ENCODE data around the gene INTS13. TPM values are rescaled to one million over a fixed set of nuclear protein-coding genes. Genes with fewer than 3 reads are reported as not detected.

INTS13 gene
- total RNA-seq, 1 donor from 2014 or later = 25.5 TPM

- Mint-ChIP-seq H3K4me1 (peaks cover 32% of the 10 kb centered on the region), H3K27me3 (ENCODE audit: low read depth) (no peaks in the 10 kb centered on the region), H3K4me3 (peak overlapping the region; percentile 95)
Measured at GRCh38 chr12:26939953-26940352, 2.2 kb upstream of the INTS13 start.

GRCh38 chr12:26939192-26939832 lies 1.5 kb upstream of the INTS13 start:
- Mint-ChIP-seq H3K4me1 (peaks cover 37% of the 10 kb centered on the region), H3K27me3 (ENCODE audit: low read depth) (no peaks in the 10 kb centered on the region), H3K9me3 (no peaks in the 10 kb centered on the region), H3K27ac (peak overlapping the region; percentile 100), H3K36me3 (peaks cover 8% of the 10 kb centered on the region), H3K4me3 (peak overlapping the region; percentile 95)
- TF ChIP-seq CTCF (IDR thresholded peaks at IDR 0.05; ENCODE audit: unreplicated experiment) = no peak
- no peak for DNase-seq (ENCODE audit: low spot score in 2 of 2, unreplicated experiment in 2 of 2)

More at GRCh38 chr12:26939953-26940352, 2.2 kb upstream of the INTS13 start:
- H3K9me3 Mint-ChIP-seq = peaks cover 2% of the 10 kb centered on the region
- no peak for TF ChIP-seq CTCF (IDR thresholded peaks at IDR 0.05; ENCODE audit: unreplicated experiment)
- no peak for DNase-seq (ENCODE audit: low spot score in 2 of 2, unreplicated experiment in 2 of 2)
- H3K27ac Mint-ChIP-seq = no peak overlapping the region
- H3K36me3 Mint-ChIP-seq = peaks cover 12% of the 10 kb centered on the region

GRCh38 chr12:26938701-26939062 lies 901 bp upstream of the INTS13 start:
- no peaks in the 10 kb centered on the region for H3K9me3 Mint-ChIP-seq

GRCh38 chr12:26937443-26937862 lies 328 bp downstream of the INTS13 start:
- Mint-ChIP-seq H3K4me3 (peak overlapping the region; percentile 95), H3K4me1 (peaks cover 37% of the 10 kb centered on the region), H3K27ac (peak overlapping the region; percentile 100), H3K36me3 (peaks cover 5% of the 10 kb centered on the region), H3K27me3 (ENCODE audit: low read depth) (no peaks in the 10 kb centered on the region), H3K9me3 (no peaks in the 10 kb centered on the region)
- no peak for TF ChIP-seq CTCF (IDR thresholded peaks at IDR 0.05; ENCODE audit: unreplicated experiment)
- no peak for DNase-seq (ENCODE audit: low spot score in 2 of 2, unreplicated experiment in 2 of 2)

More at GRCh38 chr12:26938701-26939062, 901 bp upstream of the INTS13 start:
- Mint-ChIP-seq H3K27ac (peak overlapping the region; percentile 100), H3K4me3 (peak overlapping the region; percentile 95), H3K4me1 (peaks cover 37% of the 10 kb centered on the region), H3K27me3 (ENCODE audit: low read depth) (no peaks in the 10 kb centered on the region), H3K36me3 (peaks cover 2% of the 10 kb centered on the region)
- no peak for TF ChIP-seq CTCF (IDR thresholded peaks at IDR 0.05; ENCODE audit: unreplicated experiment)
- peak in 1 of 2 experiments; percentile 40 for DNase-seq (ENCODE audit: low spot score in 2 of 2, unreplicated experiment in 2 of 2)

GRCh38 chr12:26936559-26937442 lies 980 bp downstream of the INTS13 start:
- TF ChIP-seq CTCF (IDR thresholded peaks at IDR 0.05; ENCODE audit: unreplicated experiment) = no peak
- H3K4me1 Mint-ChIP-seq = peaks cover 37% of the 10 kb centered on the region
- H3K9me3 Mint-ChIP-seq = no peaks in the 10 kb centered on the region
- H3K4me3 Mint-ChIP-seq = peak overlapping the region; percentile 95
- peak overlapping the region; percentile 100 for H3K27ac Mint-ChIP-seq
- peaks cover 6% of the 10 kb centered on the region for H3K36me3 Mint-ChIP-seq
- H3K27me3 Mint-ChIP-seq (ENCODE audit: low read depth) = no peaks in the 10 kb centered on the region
- no peak for DNase-seq (ENCODE audit: low spot score in 2 of 2, unreplicated experiment in 2 of 2)
